HG03342 (cell line): ENCODE results near the gene FOXB1.

Experiments
- ATAC-seq: cut with Tn5 transposase; IDR thresholded peaks from one replicate; pipeline ENCODE4 v1.9.1; 2021; ENCODE audit warnings: mild to moderate bottlenecking, moderate library complexity; ENCODE audit not compliant: unreplicated experiment

Gene FOXB1

GRCh38 chr15:60004009-60004845 is at the start of gene FOXB1:
Gene FOXB1, plus strand, starts transcription at chr15:60004311. Its CDS starts 653 bp downstream, at chr15:60004964.
- no peak for ATAC-seq

- ATAC-seq: no peak
Observed at GRCh38 chr15:59958288-59958687, 45.8 kb upstream of the FOXB1 start.

- ATAC-seq: no peak
Observed at GRCh38 chr15:59960318-59960717, 43.8 kb upstream of the FOXB1 start.

GRCh38 chr15:59963322-59963721 is 40.8 kb upstream of the FOXB1 start:
- no peak for ATAC-seq

GRCh38 chr15:59963925-59964324 is 40.2 kb upstream of the FOXB1 start:
- ATAC-seq: no peak

- ATAC-seq: no peak
Observed at GRCh38 chr15:59965741-59966140, 38.4 kb upstream of the FOXB1 start.

GRCh38 chr15:59966262-59966661 is 37.8 kb upstream of the FOXB1 start:
- ATAC-seq: no peak

GRCh38 chr15:59968314-59968713 is 35.8 kb upstream of the FOXB1 start:
- ATAC-seq: no peak

GRCh38 chr15:59972241-59972640 is 31.9 kb upstream of the FOXB1 start:
- no peak for ATAC-seq

- ATAC-seq: no peak
Observed at GRCh38 chr15:59976480-59977271, 27.4 kb upstream of the FOXB1 start.

- ATAC-seq: no peak
Observed at GRCh38 chr15:59991834-59992233, 12.3 kb upstream of the FOXB1 start.

- ATAC-seq: no peak
Observed at GRCh38 chr15:59993041-59993750, 10.9 kb upstream of the FOXB1 start.

- no peak for ATAC-seq
Observed at GRCh38 chr15:59993950-59994401, 10.1 kb upstream of the FOXB1 start.

- ATAC-seq: no peak
Observed at GRCh38 chr15:59994526-59994887, 9.6 kb upstream of the FOXB1 start.

- no peak for ATAC-seq
Observed at GRCh38 chr15:59994888-59995557, 9.1 kb upstream of the FOXB1 start.

GRCh38 chr15:59995568-59996297 is 8.4 kb upstream of the FOXB1 start:
- ATAC-seq: no peak

- ATAC-seq: no peak
Observed at GRCh38 chr15:59996298-59997041, 7.6 kb upstream of the FOXB1 start.

GRCh38 chr15:59997070-59997701 is 6.9 kb upstream of the FOXB1 start:
- ATAC-seq: peak; percentile 56
